ENCODE data around the gene KLF17. TPM values are rescaled to one million over a fixed set of nuclear protein-coding genes. Genes with fewer than 3 reads are reported as not detected.

The KLF17 gene
- total and polyA plus RNA-seq, 2 of the 8 experiments (the other 6 are each of a cell fraction or from before 2014, with no cell fraction given) = not detected

- no peak overlapping the region for H3K9ac ChIP-seq (replicated peaks in 1 of 4; ENCODE audit: extremely low read depth in 1 of 4, low read depth in 3 of 4, low read length in 3 of 4)
- POLR2A ChIA-PET (ENCODE audit: partially characterized antibody) = no interaction called here
- no peak overlapping the region for H4K8ac ChIP-seq (ENCODE audit: extremely low read depth, insufficient read depth, low read length)
- DNase-seq (ENCODE audit: low read depth in 1 of 2, low spot score in 2 of 2) (no peak), FAIRE-seq (no peak)
- H2AK5ac ChIP-seq (ENCODE audit: low read depth, low read length) = no peak overlapping the region
- no peak overlapping the region for H3K18ac ChIP-seq (ENCODE audit: extremely low read depth, low read length)
- H3K14ac ChIP-seq (ENCODE audit: insufficient read length) = no peak overlapping the region
- no peak overlapping the region for H3K4ac ChIP-seq (replicated peaks; ENCODE audit: insufficient read length, low read depth, low read length)
- H3K79me1 ChIP-seq (ENCODE audit: low read depth, low read length) = no peaks in the 10 kb centered on the region
- no peak overlapping the region for H2BK12ac ChIP-seq (ENCODE audit: low read depth, low read length)
- H3K4me1 ChIP-seq (replicated peaks in 1 of 4; ENCODE audit: control insufficient read depth in 3 of 4, insufficient read depth in 4 of 4, low read length in 3 of 4) = no peaks in the 10 kb centered on the region
- H4K91ac ChIP-seq (replicated peaks; ENCODE audit: insufficient read length, low read length) = no peak overlapping the region
- CTCF ChIA-PET (ENCODE audit: partially characterized antibody) = interaction anchor here (0.8 to 1.8 kb wide), 6 partner anchors 9 to 182 kb away, joined by 3 to 8 read pairs (median 4); no protein-coding TSS in a partner anchor
- H4K5ac ChIP-seq (ENCODE audit: insufficient read length, low read depth, low read length) = no peak overlapping the region
- H2BK15ac ChIP-seq (ENCODE audit: low read length) = no peak overlapping the region
- no peaks in the 10 kb centered on the region for H3K79me2 ChIP-seq (ENCODE audit: control insufficient read depth in 1 of 2, insufficient read depth in 2 of 2, low read length in 2 of 2)
- no peak overlapping the region for H3K4me2 ChIP-seq (ENCODE audit: insufficient read depth in 1 of 2, low read depth in 2 of 2, low read length in 2 of 2)
- H3K23ac ChIP-seq (ENCODE audit: insufficient read length) = no peak overlapping the region
- H3K36me3 ChIP-seq (ENCODE audit: control insufficient read depth in 2 of 4, insufficient read depth in 4 of 4, low read length in 3 of 4) = no peaks in the 10 kb centered on the region
- H3K4me3 ChIP-seq (ENCODE audit: extremely low read depth in 1 of 4, insufficient read depth in 2 of 4, low read depth in 3 of 4, low read length in 4 of 4) = no peak overlapping the region
- H3K56ac ChIP-seq (replicated peaks; ENCODE audit: insufficient read length, low read depth, low read length) = no peak overlapping the region
- no peaks in the 10 kb centered on the region; a peak in 1 of 7 replicates for H3K27me3 ChIP-seq (replicated peaks in 1 of 4; ENCODE audit: control insufficient read depth in 3 of 4, extremely low read depth in 1 of 4, insufficient read depth in 3 of 4, low read length in 3 of 4)
- H2BK5ac ChIP-seq (ENCODE audit: low read depth, low read length) = no peak overlapping the region
- no peaks in the 10 kb centered on the region for H3K9me3 ChIP-seq (ENCODE audit: insufficient read depth in 2 of 2, low read depth in 1 of 2, low read length in 1 of 2)
- H2BK120ac ChIP-seq (replicated peaks; ENCODE audit: low read depth, low read length) = no peak overlapping the region
- no peak overlapping the region for H2AFZ ChIP-seq (ENCODE audit: low read length)
- no peak overlapping the region for H3K27ac ChIP-seq (ENCODE audit: low read depth, low read length)
- H4K20me1 ChIP-seq (replicated peaks in 1 of 2; ENCODE audit: control insufficient read depth in 1 of 2, insufficient read depth in 2 of 2, low read length in 2 of 2) = no peaks in the 10 kb centered on the region
- no peak overlapping the region for H2BK20ac ChIP-seq (ENCODE audit: low read length)
- 90% methylated on average over 3 of the region's 3 CpGs; no CpG with 5 or more reads in 1 of the 2 experiments for WGBS, 2 experiments (ENCODE audit: extremely low coverage in 1 of 2, insufficient coverage in 1 of 2, insufficient read length in 1 of 2, insufficient replicate concordance in 2 of 2, low coverage in 1 of 2, low lambda C conversion rate in 2 of 2, missing lambda C conversion rate in 1 of 2)
- H3K23me2 ChIP-seq (ENCODE audit: low read depth, low read length) = no peaks in the 10 kb centered on the region
- TF ChIP-seq BACH1 (IDR thresholded peaks at IDR 0.05; ENCODE audit: low read length) = no peak
- no peak for TF ChIP-seq KDM1A (IDR thresholded peaks at IDR 0.05; ENCODE audit: borderline replicate concordance, low read length)
- TF ChIP-seq KDM5A (IDR thresholded peaks at IDR 0.05; ENCODE audit: low read length) = no peak
- TF ChIP-seq PHF8 (conservative IDR thresholded peaks at IDR 0.05; ENCODE audit: low read depth, low read length) = no peak
- no peak for TF ChIP-seq FOSL1 (IDR thresholded peaks at IDR 0.05; ENCODE audit: insufficient read depth, low read depth, low read length)
- TF ChIP-seq MAX (IDR thresholded peaks at IDR 0.05) = no peak
- no peak for TF ChIP-seq JUN (IDR thresholded peaks at IDR 0.05; ENCODE audit: low read depth, low read length)
- no peak for TF ChIP-seq POU5F1 (IDR thresholded peaks at IDR 0.05; ENCODE audit: low read depth, low read length)
- TF ChIP-seq CTCF (IDR thresholded peaks at IDR 0.05; ENCODE audit: control extremely low read depth in 1 of 3, insufficient read depth in 1 of 3, low read depth in 1 of 3, low read length in 3 of 3) = no peak
- no peak for TF ChIP-seq HDAC6 (IDR thresholded peaks at IDR 0.05; ENCODE audit: low read depth, low read length)
- no peak for TF ChIP-seq CEBPB (IDR thresholded peaks at IDR 0.05; ENCODE audit: low read depth, low read length)
- no peak for TF ChIP-seq RFX5 (IDR thresholded peaks at IDR 0.05; ENCODE audit: borderline replicate concordance, low read depth, low read length)
These were observed 6.1 kb upstream of the KLF17 start for GRCh38 chr1:44112486-44112885.

Measured in H1 (cell line).